A673 (cell line): ENCODE data around the gene OGDH.

ENCODE experiments used
- CTCF ChIP-seq: fragments of 300-800, 200-600 bp; sonication (generic); conservative IDR thresholded peaks from 2 replicates; pipeline ENCODE4 v1.5.1; 2017; ENCODE audit warnings: low read depth, mild to moderate bottlenecking, antibody characterized with exemption, low read length, moderate library complexity, mixed read lengths
- EZH2 ChIP-seq: fragments of 200-600 bp; sonication (generic); IDR thresholded peaks from 2 replicates; pipeline ENCODE4 v1.6.1; 2017; ENCODE audit warnings: borderline replicate concordance, low read depth, mild to moderate bottlenecking, mixed read lengths, antibody characterized with exemption, low read length; ENCODE audit not compliant: poor library complexity, severe bottlenecking

- no peak for TF ChIP-seq EZH2
- TF ChIP-seq CTCF, result no peak
Observed at GRCh38 chr7:44625526-44626471, 19.4 kb downstream of the OGDH start.
